ENCODE results near the gene EXT2. TPM values are rescaled to one million over a fixed set of nuclear protein-coding genes. Genes with fewer than 3 reads are reported as not detected.

Gene EXT2
- total RNA-seq, 1 donor: 174 TPM

GRCh38 chr11:44174842-44175241, 79.4 kb downstream of the EXT2 start:
- H3K4me1 ChIP-seq (ENCODE audit: insufficient read depth, low read length): peaks cover 17% of the 10 kb centered on the region
- no peaks in the 10 kb centered on the region for H3K27me3 ChIP-seq (ENCODE audit: insufficient read depth, low read length)
- no peak overlapping the region for H3K4me2 ChIP-seq (ENCODE audit: insufficient read depth, low read length)
- H3K79me2 ChIP-seq (ENCODE audit: insufficient read depth, low read length): no peaks in the 10 kb centered on the region
- H4K20me1 ChIP-seq (ENCODE audit: insufficient read depth, low read length): peaks cover 14% of the 10 kb centered on the region
- H2AFZ ChIP-seq (ENCODE audit: low read length): no peak overlapping the region
- DNase-seq (ENCODE audit: insufficient read length, low spot score, missing footprints): no peak
- H3K4me3 ChIP-seq (ENCODE audit: insufficient read depth, low read length): no peak overlapping the region
- H3K9me3 ChIP-seq (ENCODE audit: low read depth, low read length): no peaks in the 10 kb centered on the region
- TF ChIP-seq, protein P1, sequence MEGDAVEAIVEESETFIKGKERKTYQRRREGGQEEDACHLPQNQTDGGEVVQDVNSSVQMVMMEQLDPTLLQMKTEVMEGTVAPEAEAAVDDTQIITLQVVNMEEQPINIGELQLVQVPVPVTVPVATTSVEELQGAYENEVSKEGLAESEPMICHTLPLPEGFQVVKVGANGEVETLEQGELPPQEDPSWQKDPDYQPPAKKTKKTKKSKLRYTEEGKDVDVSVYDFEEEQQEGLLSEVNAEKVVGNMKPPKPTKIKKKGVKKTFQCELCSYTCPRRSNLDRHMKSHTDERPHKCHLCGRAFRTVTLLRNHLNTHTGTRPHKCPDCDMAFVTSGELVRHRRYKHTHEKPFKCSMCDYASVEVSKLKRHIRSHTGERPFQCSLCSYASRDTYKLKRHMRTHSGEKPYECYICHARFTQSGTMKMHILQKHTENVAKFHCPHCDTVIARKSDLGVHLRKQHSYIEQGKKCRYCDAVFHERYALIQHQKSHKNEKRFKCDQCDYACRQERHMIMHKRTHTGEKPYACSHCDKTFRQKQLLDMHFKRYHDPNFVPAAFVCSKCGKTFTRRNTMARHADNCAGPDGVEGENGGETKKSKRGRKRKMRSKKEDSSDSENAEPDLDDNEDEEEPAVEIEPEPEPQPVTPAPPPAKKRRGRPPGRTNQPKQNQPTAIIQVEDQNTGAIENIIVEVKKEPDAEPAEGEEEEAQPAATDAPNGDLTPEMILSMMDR (IDR thresholded peaks at IDR 0.05; ENCODE audit: extremely low read depth, low read depth, low read length): no peak
- no peak overlapping the region for H3K27ac ChIP-seq (ENCODE audit: low read depth, low read length)
- no peaks in the 10 kb centered on the region for H3K36me3 ChIP-seq (ENCODE audit: insufficient read depth, low read length)

GRCh38 chr11:44176546-44177213, 81.2 kb downstream of the EXT2 start:
- Histone ChIP-seq H3K79me2 (ENCODE audit: insufficient read depth, low read length) (no peaks in the 10 kb centered on the region), H3K27ac (ENCODE audit: low read depth, low read length) (no peak overlapping the region), H4K20me1 (ENCODE audit: insufficient read depth, low read length) (peaks cover 14% of the 10 kb centered on the region), H3K9me3 (ENCODE audit: low read depth, low read length) (no peaks in the 10 kb centered on the region), H3K27me3 (ENCODE audit: insufficient read depth, low read length) (no peaks in the 10 kb centered on the region), H3K36me3 (ENCODE audit: insufficient read depth, low read length) (no peaks in the 10 kb centered on the region), H3K4me2 (ENCODE audit: insufficient read depth, low read length) (no peak overlapping the region), H3K4me3 (ENCODE audit: insufficient read depth, low read length) (no peak overlapping the region), H3K4me1 (ENCODE audit: insufficient read depth, low read length) (peaks cover 17% of the 10 kb centered on the region), H2AFZ (ENCODE audit: low read length) (no peak overlapping the region)
- TF ChIP-seq, protein P1 (IDR thresholded peaks at IDR 0.05; ENCODE audit: extremely low read depth, low read depth, low read length): no peak
- no peak for DNase-seq (ENCODE audit: insufficient read length, low spot score, missing footprints)

- H3K27me3 ChIP-seq (ENCODE audit: insufficient read depth, low read length): no peaks in the 10 kb centered on the region
- H3K27ac ChIP-seq (ENCODE audit: low read depth, low read length): no peak overlapping the region
- TF ChIP-seq, protein P1 (IDR thresholded peaks at IDR 0.05; ENCODE audit: extremely low read depth, low read depth, low read length): no peak
- H3K9me3 ChIP-seq (ENCODE audit: low read depth, low read length): no peaks in the 10 kb centered on the region
- H3K4me2 ChIP-seq (ENCODE audit: insufficient read depth, low read length): no peak overlapping the region
- H2AFZ ChIP-seq (ENCODE audit: low read length): no peak overlapping the region
- no peaks in the 10 kb centered on the region for H3K79me2 ChIP-seq (ENCODE audit: insufficient read depth, low read length)
- no peak overlapping the region for H3K4me3 ChIP-seq (ENCODE audit: insufficient read depth, low read length)
- DNase-seq (ENCODE audit: insufficient read length, low spot score, missing footprints): no peak
- peaks cover 13% of the 10 kb centered on the region for H4K20me1 ChIP-seq (ENCODE audit: insufficient read depth, low read length)
- H3K36me3 ChIP-seq (ENCODE audit: insufficient read depth, low read length): no peaks in the 10 kb centered on the region
- H3K4me1 ChIP-seq (ENCODE audit: insufficient read depth, low read length): peaks cover 17% of the 10 kb centered on the region
Observed at GRCh38 chr11:44177905-44178304, 82.4 kb downstream of the EXT2 start.

DNA sequence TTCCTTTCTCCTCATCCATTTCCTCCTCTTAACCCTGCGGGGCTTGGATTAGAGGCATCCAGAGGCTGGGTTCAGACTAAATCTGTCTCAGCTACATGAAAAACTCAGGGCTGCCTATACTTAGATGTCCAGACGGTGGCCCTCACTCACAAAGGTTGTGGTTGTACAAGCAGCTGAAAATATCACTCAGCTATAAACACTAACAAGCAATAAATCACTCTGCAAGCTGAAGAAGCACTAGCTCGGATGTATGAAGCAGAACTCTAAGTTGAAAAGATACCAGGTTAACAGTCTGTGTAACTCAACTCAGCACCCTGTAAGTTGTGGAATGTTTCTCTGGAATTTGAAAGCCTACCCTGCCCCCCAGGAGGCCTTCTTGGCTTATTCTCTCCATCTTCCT, 82.9 kb downstream of the EXT2 start:
- Histone ChIP-seq H3K79me2 (ENCODE audit: insufficient read depth, low read length) (no peaks in the 10 kb centered on the region), H3K4me3 (ENCODE audit: insufficient read depth, low read length) (no peak overlapping the region), H2AFZ (ENCODE audit: low read length) (no peak overlapping the region), H3K27me3 (ENCODE audit: insufficient read depth, low read length) (no peaks in the 10 kb centered on the region), H3K36me3 (ENCODE audit: insufficient read depth, low read length) (no peaks in the 10 kb centered on the region), H3K27ac (ENCODE audit: low read depth, low read length) (no peak overlapping the region), H3K4me1 (ENCODE audit: insufficient read depth, low read length) (peaks cover 17% of the 10 kb centered on the region), H4K20me1 (ENCODE audit: insufficient read depth, low read length) (peaks cover 11% of the 10 kb centered on the region), H3K4me2 (ENCODE audit: insufficient read depth, low read length) (peak overlapping the region; percentile 17), H3K9me3 (ENCODE audit: low read depth, low read length) (no peaks in the 10 kb centered on the region)
- DNase-seq (ENCODE audit: insufficient read length, low spot score, missing footprints): no peak
- TF ChIP-seq, protein P1 (IDR thresholded peaks at IDR 0.05; ENCODE audit: extremely low read depth, low read depth, low read length): no peak
